Activated T-helper 17 cell treated with anti-CD3 and anti-CD28 coated beads, Interleukin-2, amount 50 U/mL, for 72 hours (primary cell): ENCODE data around the gene PHACTR1. TPM values are rescaled to one million over a fixed set of nuclear protein-coding genes. Genes with fewer than 3 reads are reported as not detected.

Source experiments
- ATAC-seq: fragments of 150-1000 bp; cut with Tn5 transposase; replicated peaks from 2 replicates; pipeline ENCODE4 v1.10.0; 2021; ENCODE audit warnings: mild to moderate bottlenecking, moderate library complexity
- H3K27ac Mint-ChIP-seq: one replicate; pipeline ENCODE4 v1.8.0; 2022; ENCODE audit warnings: mixed read lengths
- H3K27me3 Mint-ChIP-seq: one replicate; pipeline ENCODE4 v1.8.0; 2022; ENCODE audit warnings: mixed read lengths
- H3K36me3 Mint-ChIP-seq: one replicate; pipeline ENCODE4 v1.8.0; 2022; ENCODE audit warnings: low read depth, mild to moderate bottlenecking, mixed read lengths
- H3K4me1 Mint-ChIP-seq: one replicate; pipeline ENCODE4 v1.8.0; 2022; ENCODE audit warnings: mixed read lengths
- H3K4me3 Mint-ChIP-seq: one replicate; pipeline ENCODE4 v1.8.0; 2022; ENCODE audit warnings: mild to moderate bottlenecking, mixed read lengths
- H3K9me3 Mint-ChIP-seq: one replicate; pipeline ENCODE4 v1.8.0; 2022; ENCODE audit warnings: mixed read lengths
- total RNA-seq, 2 donors: library from RNA; stranded (reverse); gene quantifications; one replicate each; pipeline ENCODE4 v1.2.3, GENCODE V29; 2022

Gene PHACTR1
- total RNA-seq, 2 donors from 2014 or later, result 0.05 to 1.5 TPM

DNA sequence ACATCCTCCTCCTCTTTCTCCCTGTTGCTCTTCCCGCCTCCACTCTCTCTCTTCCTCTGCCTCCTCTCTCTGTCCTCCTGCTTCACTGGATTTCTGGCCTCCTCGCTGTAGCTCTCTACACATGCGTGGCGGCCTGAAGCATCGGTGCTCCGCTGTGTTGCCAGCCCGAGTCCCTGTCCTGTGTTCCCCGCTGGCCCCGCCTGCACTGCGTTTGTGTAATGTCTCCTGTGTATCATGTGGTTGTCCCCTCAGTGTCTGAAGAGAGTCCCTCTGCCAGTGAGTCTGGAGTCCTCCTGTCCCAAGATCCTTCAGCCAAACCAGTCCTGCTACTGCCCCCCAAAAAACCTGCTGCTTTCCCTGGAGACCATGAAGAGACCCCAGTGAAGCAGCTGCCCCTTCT lies 468.0 kb downstream of the PHACTR1 start:
- H3K4me3 Mint-ChIP-seq, result no peak overlapping the region
- H3K27ac Mint-ChIP-seq, result no peak overlapping the region
- ATAC-seq, result no peak
- no peaks in the 10 kb centered on the region for H3K4me1 Mint-ChIP-seq
- peaks cover 17% of the 10 kb centered on the region for H3K27me3 Mint-ChIP-seq
- H3K36me3 Mint-ChIP-seq, result no peaks in the 10 kb centered on the region
- H3K9me3 Mint-ChIP-seq, result no peaks in the 10 kb centered on the region

DNA sequence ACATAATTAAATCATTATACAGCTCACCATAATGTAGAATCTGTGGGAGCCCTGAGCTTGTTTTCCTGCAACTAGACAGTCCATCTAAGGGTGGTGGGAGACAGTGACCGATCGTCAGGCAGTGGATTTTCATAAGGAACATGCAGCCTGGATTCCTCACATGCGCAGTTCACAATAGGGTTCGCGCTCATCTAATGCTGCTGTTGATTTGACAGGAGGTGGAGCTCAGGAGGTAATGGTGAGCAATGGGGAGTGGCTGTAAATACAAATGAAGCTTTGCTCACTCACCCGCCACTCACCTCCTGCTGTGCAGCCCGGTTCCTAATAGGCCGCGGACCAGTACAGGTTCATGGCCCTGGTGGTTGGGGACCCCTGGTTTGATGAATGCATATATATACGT lies 470.3 kb downstream of the PHACTR1 start:
- Mint-ChIP-seq H3K4me3 (no peak overlapping the region), H3K4me1 (no peaks in the 10 kb centered on the region), H3K27me3 (peaks cover 20% of the 10 kb centered on the region), H3K9me3 (no peaks in the 10 kb centered on the region), H3K27ac (no peak overlapping the region), H3K36me3 (no peaks in the 10 kb centered on the region)
- no peak for ATAC-seq

DNA sequence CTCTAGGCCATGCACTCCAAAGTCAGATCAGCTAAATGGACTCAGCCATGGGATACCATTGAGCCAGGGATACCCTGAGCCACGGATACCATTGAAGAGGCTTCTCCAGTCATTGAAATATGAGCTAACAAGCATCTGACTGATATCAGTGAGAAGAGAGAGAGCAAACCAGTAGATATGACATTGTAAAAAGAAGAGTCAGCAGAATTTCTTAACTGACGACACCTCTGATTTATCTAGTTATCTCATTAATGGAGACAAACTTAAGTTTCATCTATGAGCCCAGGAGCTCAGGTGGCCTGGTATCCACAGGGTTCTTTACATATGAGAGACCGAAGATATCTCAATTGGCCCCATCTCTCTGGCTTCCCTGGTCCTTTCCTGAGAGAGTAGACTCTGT lies 471.1 kb downstream of the PHACTR1 start:
- Mint-ChIP-seq H3K36me3 (no peaks in the 10 kb centered on the region), H3K27ac (no peak overlapping the region), H3K9me3 (no peaks in the 10 kb centered on the region), H3K4me3 (no peak overlapping the region), H3K4me1 (no peaks in the 10 kb centered on the region), H3K27me3 (peaks cover 26% of the 10 kb centered on the region)
- ATAC-seq, result no peak

DNA sequence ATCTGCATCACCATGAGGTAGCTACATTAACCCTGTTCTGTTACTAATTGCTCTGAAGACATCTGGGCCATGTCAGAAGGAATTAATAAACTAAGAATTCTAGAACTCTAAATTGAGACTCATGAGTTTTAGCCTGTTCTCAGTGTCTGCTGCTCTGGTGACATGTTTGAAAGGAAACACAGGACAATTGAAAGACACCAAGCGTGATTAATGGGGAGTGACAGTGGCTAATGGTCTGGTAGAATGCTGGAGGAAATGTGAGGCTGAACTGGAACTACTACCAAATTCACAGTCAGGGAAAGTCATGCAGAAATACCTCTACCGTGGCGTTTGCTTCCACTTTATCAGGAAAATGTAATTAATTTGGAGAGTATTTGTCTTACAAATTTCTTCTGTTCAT lies 471.7 kb downstream of the PHACTR1 start:
- Mint-ChIP-seq H3K27ac (no peak overlapping the region), H3K4me3 (no peak overlapping the region), H3K4me1 (no peaks in the 10 kb centered on the region), H3K9me3 (no peaks in the 10 kb centered on the region), H3K27me3 (peaks cover 29% of the 10 kb centered on the region), H3K36me3 (no peaks in the 10 kb centered on the region)
- no peak for ATAC-seq

DNA sequence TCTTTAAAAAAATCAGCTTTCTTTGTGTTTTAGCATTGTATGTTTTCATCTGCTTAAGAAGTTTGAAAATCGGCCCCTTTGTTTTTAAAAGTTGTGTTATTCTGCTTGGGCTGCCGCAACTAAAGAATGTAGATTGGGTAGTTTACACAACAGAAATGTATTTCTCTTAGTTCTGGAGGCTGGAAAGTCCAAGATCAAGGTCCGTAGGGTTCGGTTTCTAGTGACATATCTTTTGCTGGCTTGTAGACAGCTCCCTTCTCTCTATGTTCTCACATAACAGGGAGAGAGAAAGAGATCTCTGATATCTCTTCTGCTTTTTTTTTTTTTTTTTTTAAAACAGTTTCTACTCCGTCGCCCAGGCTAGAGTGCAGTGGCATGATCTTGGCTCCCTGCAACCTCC lies 473.1 kb downstream of the PHACTR1 start:
- H3K4me1 Mint-ChIP-seq, result no peaks in the 10 kb centered on the region
- peaks cover 25% of the 10 kb centered on the region for H3K27me3 Mint-ChIP-seq
- no peak overlapping the region for H3K27ac Mint-ChIP-seq
- no peak overlapping the region for H3K4me3 Mint-ChIP-seq
- no peak for ATAC-seq
- no peaks in the 10 kb centered on the region for H3K9me3 Mint-ChIP-seq
- no peaks in the 10 kb centered on the region for H3K36me3 Mint-ChIP-seq

DNA sequence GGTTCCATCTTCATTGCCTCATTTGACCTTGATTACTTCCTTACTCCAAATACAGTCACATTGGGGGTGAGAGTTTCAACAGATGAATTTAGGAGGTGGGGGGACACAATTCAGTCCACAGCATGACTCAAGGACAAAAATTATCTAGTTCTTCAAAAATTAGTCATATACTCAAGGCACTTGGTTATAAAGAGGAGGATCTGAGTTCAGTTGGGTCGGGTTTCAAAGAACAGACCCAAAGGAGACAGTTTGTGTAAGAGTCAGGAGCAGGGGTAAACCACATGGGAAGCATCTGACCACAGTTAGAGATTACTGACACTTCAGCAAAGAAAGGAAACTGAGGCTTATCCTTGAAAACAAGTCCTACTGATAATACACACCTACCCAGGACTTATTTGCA lies 473.8 kb downstream of the PHACTR1 start:
- H3K4me3 Mint-ChIP-seq, result no peak overlapping the region
- H3K27me3 Mint-ChIP-seq, result peaks cover 21% of the 10 kb centered on the region
- no peak for ATAC-seq
- no peak overlapping the region for H3K27ac Mint-ChIP-seq
- H3K36me3 Mint-ChIP-seq, result no peaks in the 10 kb centered on the region
- H3K4me1 Mint-ChIP-seq, result no peaks in the 10 kb centered on the region
- no peaks in the 10 kb centered on the region for H3K9me3 Mint-ChIP-seq

DNA sequence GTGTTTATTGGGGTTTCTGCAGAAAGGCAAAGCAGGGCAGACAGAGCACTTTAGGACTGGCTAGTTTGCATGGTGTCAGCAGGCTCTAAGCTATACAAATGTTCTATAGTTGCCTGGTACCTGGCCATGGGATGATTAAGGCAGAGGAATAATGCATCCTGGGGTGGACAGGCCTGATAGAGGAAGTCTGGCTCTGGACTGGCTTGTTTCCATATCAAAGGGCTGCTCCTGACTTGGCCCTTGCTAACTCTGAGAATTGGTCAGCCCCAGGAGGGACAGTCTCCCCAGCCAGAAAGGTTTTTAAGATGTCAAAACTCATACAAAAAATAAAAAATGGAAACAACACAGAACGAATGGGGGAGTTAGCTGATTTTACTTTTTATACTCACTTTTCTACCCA lies 474.9 kb downstream of the PHACTR1 start:
- peaks cover 25% of the 10 kb centered on the region for H3K27me3 Mint-ChIP-seq
- no peaks in the 10 kb centered on the region for H3K4me1 Mint-ChIP-seq
- no peaks in the 10 kb centered on the region for H3K9me3 Mint-ChIP-seq
- no peak overlapping the region for H3K4me3 Mint-ChIP-seq
- no peaks in the 10 kb centered on the region for H3K36me3 Mint-ChIP-seq
- no peak overlapping the region for H3K27ac Mint-ChIP-seq
- ATAC-seq, result no peak

DNA sequence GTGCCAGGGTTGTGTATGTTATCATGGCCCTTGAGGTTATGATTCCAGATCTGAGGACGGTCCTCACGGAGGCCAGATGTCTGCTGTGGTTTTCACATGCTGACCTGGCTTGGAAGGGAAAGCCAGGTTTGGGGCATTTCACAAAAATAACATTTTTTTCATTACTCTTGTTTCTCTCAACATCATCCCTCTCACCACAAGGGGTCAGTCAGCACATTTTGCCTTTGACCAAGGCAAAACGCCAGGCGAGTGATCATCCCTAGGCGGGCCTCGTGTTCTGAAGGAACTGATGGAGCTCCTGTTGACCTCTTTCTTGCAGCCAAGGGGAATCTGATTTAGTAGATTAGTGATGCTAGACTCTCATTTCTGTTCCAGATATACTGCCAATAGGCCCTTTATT lies 478.3 kb downstream of the PHACTR1 start:
- Mint-ChIP-seq H3K36me3 (no peaks in the 10 kb centered on the region), H3K27ac (no peak overlapping the region), H3K27me3 (peaks cover 25% of the 10 kb centered on the region), H3K9me3 (no peaks in the 10 kb centered on the region), H3K4me1 (no peaks in the 10 kb centered on the region), H3K4me3 (no peak overlapping the region)
- no peak for ATAC-seq

DNA sequence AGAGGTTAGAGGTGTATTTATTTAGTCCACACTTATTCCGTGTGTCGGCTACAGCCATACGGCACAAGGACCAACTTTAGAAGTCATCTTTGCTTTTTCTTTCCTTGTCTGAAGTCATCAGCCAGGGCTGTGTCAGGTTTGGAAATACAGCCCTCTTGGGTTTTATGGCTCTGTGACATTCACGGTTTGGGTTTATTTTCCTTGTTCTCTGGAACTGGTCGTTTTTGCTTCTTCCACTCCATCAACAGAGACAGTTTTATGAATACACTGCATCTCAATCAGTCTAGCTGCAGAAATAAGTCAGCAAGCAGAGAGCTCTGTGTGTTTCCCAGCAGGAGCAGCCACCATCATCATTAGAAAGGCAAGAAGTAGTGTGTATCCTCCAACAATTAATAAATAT lies 479.2 kb downstream of the PHACTR1 start:
- Mint-ChIP-seq H3K9me3 (no peaks in the 10 kb centered on the region), H3K27me3 (peaks cover 24% of the 10 kb centered on the region), H3K27ac (no peak overlapping the region), H3K4me1 (no peaks in the 10 kb centered on the region), H3K4me3 (no peak overlapping the region), H3K36me3 (no peaks in the 10 kb centered on the region)
- ATAC-seq, result no peak

DNA sequence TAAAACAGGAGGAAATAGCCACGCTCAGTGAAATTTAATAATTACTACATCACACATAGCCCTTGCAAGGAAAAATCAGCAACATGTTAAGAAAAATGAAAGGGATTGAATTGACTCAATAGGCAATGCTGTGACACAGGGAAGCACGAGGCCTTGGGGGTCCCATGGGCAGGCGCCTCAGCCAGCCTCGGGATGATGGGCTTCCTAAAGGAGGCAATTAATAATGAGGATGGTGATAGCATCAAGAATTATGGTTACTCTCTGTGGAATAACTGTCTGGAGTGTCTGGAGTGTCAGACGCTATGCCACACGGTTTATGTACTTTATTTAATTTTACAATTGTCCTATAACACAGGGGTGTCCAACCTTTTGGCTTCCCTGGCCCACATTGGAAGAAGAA lies 481.6 kb downstream of the PHACTR1 start:
- H3K27me3 Mint-ChIP-seq, result peaks cover 9% of the 10 kb centered on the region
- H3K4me1 Mint-ChIP-seq, result no peaks in the 10 kb centered on the region
- no peak overlapping the region for H3K4me3 Mint-ChIP-seq
- H3K36me3 Mint-ChIP-seq, result no peaks in the 10 kb centered on the region
- no peaks in the 10 kb centered on the region for H3K9me3 Mint-ChIP-seq
- no peak for ATAC-seq
- H3K27ac Mint-ChIP-seq, result no peak overlapping the region

DNA sequence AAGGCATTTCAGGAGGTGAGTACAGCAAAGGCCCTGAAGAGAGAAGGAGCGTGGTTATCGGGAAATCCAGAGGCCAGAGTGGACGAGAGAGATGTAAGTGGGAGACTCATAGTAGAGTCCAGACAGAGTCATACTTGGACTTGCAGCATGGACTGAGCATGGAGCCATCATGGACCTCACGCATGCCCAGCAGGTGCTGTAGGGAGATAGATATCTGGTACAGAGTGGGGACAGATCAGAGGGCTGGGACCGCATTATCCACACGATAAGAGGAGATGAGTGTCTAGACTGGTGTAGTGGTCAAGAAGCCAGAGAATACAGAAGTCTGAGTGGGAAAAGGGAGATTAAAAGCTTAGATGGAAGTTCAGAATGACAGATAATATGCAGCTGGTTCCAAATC lies 484.8 kb downstream of the PHACTR1 start:
- ATAC-seq, result no peak
- H3K27me3 Mint-ChIP-seq, result no peaks in the 10 kb centered on the region
- no peak overlapping the region for H3K4me3 Mint-ChIP-seq
- no peaks in the 10 kb centered on the region for H3K9me3 Mint-ChIP-seq
- H3K4me1 Mint-ChIP-seq, result no peaks in the 10 kb centered on the region
- H3K36me3 Mint-ChIP-seq, result no peaks in the 10 kb centered on the region
- H3K27ac Mint-ChIP-seq, result no peak overlapping the region

DNA sequence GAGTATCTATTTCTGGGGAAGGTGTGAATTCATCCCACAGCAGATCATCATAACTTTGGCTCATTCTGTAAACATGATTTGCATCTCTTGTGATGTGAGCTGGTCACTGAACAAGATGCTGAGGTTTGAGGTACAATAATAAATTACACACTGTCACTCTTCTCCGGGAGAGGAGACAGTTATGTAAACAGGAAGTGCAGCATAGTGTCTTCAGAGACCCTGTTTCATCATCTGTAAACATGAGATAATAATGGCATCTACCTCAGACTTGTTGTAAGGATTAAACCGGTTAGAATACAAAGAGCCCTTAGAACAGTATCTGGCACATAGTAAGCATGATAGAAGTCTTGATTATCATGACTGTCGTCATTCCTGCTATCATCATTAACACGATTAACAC lies 486.6 kb downstream of the PHACTR1 start:
- no peak for ATAC-seq
- H3K4me3 Mint-ChIP-seq, result no peak overlapping the region
- H3K27ac Mint-ChIP-seq, result no peak overlapping the region
- H3K9me3 Mint-ChIP-seq, result no peaks in the 10 kb centered on the region
- H3K4me1 Mint-ChIP-seq, result no peaks in the 10 kb centered on the region
- H3K36me3 Mint-ChIP-seq, result no peaks in the 10 kb centered on the region
- H3K27me3 Mint-ChIP-seq, result peaks cover 3% of the 10 kb centered on the region

DNA sequence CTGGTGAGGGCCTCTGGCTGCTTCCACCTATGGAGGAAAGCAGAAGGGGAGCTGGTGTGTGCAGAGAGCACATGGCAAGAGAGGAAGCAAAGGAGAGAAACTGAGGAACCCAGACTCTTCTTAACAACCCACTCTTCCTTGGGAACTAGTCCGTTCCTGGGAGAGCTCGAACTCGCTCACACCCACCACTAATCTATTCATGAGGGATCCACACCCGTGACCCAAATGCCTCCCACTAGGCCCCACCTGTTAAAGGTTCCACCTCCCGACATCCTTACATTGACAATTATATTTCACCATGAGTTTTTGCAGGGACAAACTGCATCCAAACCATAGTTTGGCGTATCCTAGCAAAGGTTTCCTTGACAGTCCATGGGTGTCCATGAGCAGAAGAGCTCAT lies 488.5 kb downstream of the PHACTR1 start:
- no peaks in the 10 kb centered on the region for H3K36me3 Mint-ChIP-seq
- H3K4me1 Mint-ChIP-seq, result no peaks in the 10 kb centered on the region
- no peaks in the 10 kb centered on the region for H3K9me3 Mint-ChIP-seq
- no peak overlapping the region for H3K4me3 Mint-ChIP-seq
- no peak for ATAC-seq
- H3K27me3 Mint-ChIP-seq, result peaks cover 3% of the 10 kb centered on the region
- H3K27ac Mint-ChIP-seq, result no peak overlapping the region

DNA sequence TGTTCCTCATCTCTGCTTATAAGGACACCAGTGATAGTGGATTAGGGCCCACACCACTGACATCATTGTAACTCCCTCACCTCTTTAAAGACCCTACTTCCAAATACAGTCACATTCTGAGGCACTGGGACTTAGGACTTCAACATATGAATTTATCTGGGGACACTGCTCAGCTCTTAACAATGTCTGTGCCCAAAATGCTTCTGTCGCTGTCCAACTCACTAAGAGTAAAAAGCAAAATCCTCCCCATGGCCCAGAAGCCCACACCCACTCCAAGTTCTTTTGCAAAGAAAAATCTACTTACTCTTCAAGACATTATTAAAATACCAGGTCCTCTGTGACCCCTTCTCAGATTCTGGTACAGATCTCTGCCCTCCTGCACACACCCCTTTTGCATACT lies 495.5 kb downstream of the PHACTR1 start:
- Mint-ChIP-seq H3K4me1 (no peaks in the 10 kb centered on the region), H3K9me3 (no peaks in the 10 kb centered on the region), H3K27me3 (peaks cover 29% of the 10 kb centered on the region), H3K36me3 (no peaks in the 10 kb centered on the region), H3K27ac (no peak overlapping the region), H3K4me3 (no peak overlapping the region)
- no peak for ATAC-seq

DNA sequence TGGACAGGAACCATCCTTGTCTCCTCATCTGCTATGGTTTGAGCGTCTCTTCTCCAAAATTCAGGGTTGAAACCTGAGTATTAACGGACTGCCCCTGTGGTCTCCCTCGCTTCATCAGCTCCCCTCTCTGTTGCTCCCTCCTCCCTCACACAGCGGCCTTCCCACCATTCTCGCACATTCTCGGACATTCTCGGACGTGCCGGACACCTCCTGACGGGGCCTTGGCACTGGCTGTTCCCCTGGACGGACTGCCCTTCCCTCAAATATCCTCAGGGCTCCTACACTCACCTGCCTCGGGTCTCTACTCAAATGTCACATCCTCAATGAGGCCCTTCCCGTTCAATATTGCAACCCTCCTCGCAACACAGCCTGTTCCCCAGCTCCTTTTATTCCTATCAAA lies 496.0 kb downstream of the PHACTR1 start:
- no peak overlapping the region for H3K27ac Mint-ChIP-seq
- no peaks in the 10 kb centered on the region for H3K4me1 Mint-ChIP-seq
- H3K4me3 Mint-ChIP-seq, result no peak overlapping the region
- H3K9me3 Mint-ChIP-seq, result no peaks in the 10 kb centered on the region
- peaks cover 26% of the 10 kb centered on the region for H3K27me3 Mint-ChIP-seq
- no peaks in the 10 kb centered on the region for H3K36me3 Mint-ChIP-seq
- ATAC-seq, result no peak

DNA sequence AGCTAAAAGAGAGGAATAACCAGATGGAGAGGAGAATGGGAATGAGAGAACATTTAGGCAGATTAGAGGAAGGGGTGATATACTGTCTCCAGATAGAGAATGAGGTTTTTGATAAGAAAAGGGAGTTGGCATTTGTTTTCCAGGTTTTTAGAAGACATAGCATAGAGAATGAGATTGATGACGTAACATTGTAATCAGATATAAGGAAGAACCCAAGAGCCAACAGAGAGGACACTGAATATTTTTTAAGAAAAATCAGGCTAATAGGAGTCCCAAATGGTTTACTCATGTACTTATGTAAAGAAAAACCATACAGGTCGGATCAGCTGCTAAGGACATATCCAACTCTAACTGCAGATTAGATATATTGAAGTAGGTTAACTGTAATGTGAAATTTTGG lies 498.8 kb downstream of the PHACTR1 start:
- Mint-ChIP-seq H3K4me3 (no peak overlapping the region), H3K27ac (no peak overlapping the region), H3K27me3 (peaks cover 28% of the 10 kb centered on the region), H3K9me3 (no peaks in the 10 kb centered on the region), H3K4me1 (no peaks in the 10 kb centered on the region), H3K36me3 (no peaks in the 10 kb centered on the region)
- no peak for ATAC-seq
